H9 (cell line): ENCODE results near the gene SP2. TPM values are rescaled to one million over a fixed set of nuclear protein-coding genes. Genes with fewer than 3 reads are reported as not detected.

Experiments used
- DNase-seq: peaks from one replicate; pipeline ENCODE4 v3.0.0-alpha.2; 2017
- H2AFZ ChIP-seq: one replicate; pipeline ENCODE4 v1.6.1; 2013; ENCODE audit warnings: mild to moderate bottlenecking, low read length, control low read depth, moderate library complexity
- H2AK5ac ChIP-seq: 2 replicates; pipeline ENCODE4 v1.6.1; 2013; ENCODE audit warnings: low read length, control low read depth, mixed read lengths; ENCODE audit not compliant: insufficient read length
- H2BK120ac ChIP-seq: one replicate; pipeline ENCODE4 v1.6.1; 2013; ENCODE audit warnings: low read depth, mild to moderate bottlenecking, low read length, control low read depth, inconsistent platforms; ENCODE audit not compliant: poor library complexity, severe bottlenecking
- H2BK12ac ChIP-seq: 2 replicates; pipeline ENCODE4 v1.6.1; 2013; ENCODE audit warnings: low read length, control low read depth, mixed read lengths, low read depth; ENCODE audit not compliant: insufficient read length
- H2BK15ac ChIP-seq: 2 replicates; pipeline ENCODE4 v1.6.1; 2013; ENCODE audit warnings: low read depth, low read length, control low read depth
- H2BK20ac ChIP-seq: one replicate; pipeline ENCODE4 v1.6.1; 2013; ENCODE audit warnings: low read depth, mild to moderate bottlenecking, low read length, control low read depth, inconsistent platforms; ENCODE audit not compliant: poor library complexity, severe bottlenecking
- H2BK5ac ChIP-seq: 2 replicates; pipeline ENCODE4 v1.6.1; 2013; ENCODE audit warnings: low read length, control low read depth, mixed read lengths; ENCODE audit not compliant: insufficient read length
- H3K14ac ChIP-seq: 2 replicates; pipeline ENCODE4 v1.6.1; 2013; ENCODE audit warnings: low read length, control low read depth; ENCODE audit not compliant: insufficient read depth
- H3K18ac ChIP-seq: 2 replicates; pipeline ENCODE4 v1.6.1; 2013; ENCODE audit warnings: low read depth, mild to moderate bottlenecking, mixed read lengths, low read length, control low read depth; ENCODE audit not compliant: insufficient read length
- H3K23ac ChIP-seq: 2 replicates; pipeline ENCODE4 v1.6.1; 2013; ENCODE audit warnings: low read length, control low read depth, mixed read lengths, low read depth; ENCODE audit not compliant: insufficient read length
- H3K23me2 ChIP-seq: 2 replicates; pipeline ENCODE4 v1.6.1; 2013; ENCODE audit warnings: low read depth, mild to moderate bottlenecking, mixed read lengths, low read length, control low read depth; ENCODE audit not compliant: insufficient read length, poor library complexity, severe bottlenecking
- H3K27ac ChIP-seq: 2 replicates; pipeline ENCODE4 v1.5.1; 2013; ENCODE audit warnings: low read length, control low read depth, mixed read lengths, low read depth; ENCODE audit not compliant: insufficient read length
- H3K27me3 ChIP-seq: 2 replicates; pipeline ENCODE4 v1.6.1; 2013; ENCODE audit warnings: low read length, control low read depth, inconsistent platforms; ENCODE audit not compliant: insufficient read depth
- H3K4ac ChIP-seq: 2 replicates; pipeline ENCODE4 v1.6.1; 2013; ENCODE audit warnings: low read depth, mild to moderate bottlenecking, control low read depth, inconsistent platforms, low read length, moderate library complexity
- H3K4me1 ChIP-seq: 2 replicates; pipeline ENCODE4 v1.6.1; 2013; ENCODE audit warnings: low read length, control low read depth, inconsistent platforms; ENCODE audit not compliant: insufficient read depth
- H3K4me2 ChIP-seq: 2 replicates; pipeline ENCODE4 v1.6.1; 2013; ENCODE audit warnings: low read length, control low read depth, mixed read lengths; ENCODE audit not compliant: insufficient read length, insufficient read depth
- H3K56ac ChIP-seq: 2 replicates; pipeline ENCODE4 v1.6.1; 2013; ENCODE audit warnings: low read depth, mild to moderate bottlenecking, mixed read lengths, low read length, control low read depth; ENCODE audit not compliant: insufficient read length
- H3K79me1 ChIP-seq: 2 replicates; pipeline ENCODE4 v1.6.1; 2013; ENCODE audit warnings: low read depth, mild to moderate bottlenecking, moderate library complexity, low read length, control low read depth, inconsistent platforms; ENCODE audit not compliant: insufficient read depth, poor library complexity, severe bottlenecking
- H3K79me2 ChIP-seq: 2 replicates; pipeline ENCODE4 v1.6.1; 2013; ENCODE audit warnings: low read length, control low read depth, inconsistent platforms; ENCODE audit not compliant: insufficient read depth
- H3K9ac ChIP-seq: 2 replicates; pipeline ENCODE4 v1.6.1; 2013; ENCODE audit warnings: low read length, control low read depth, mixed read lengths; ENCODE audit not compliant: insufficient read length; ENCODE audit errors: extremely low read depth
- H3K9me3 ChIP-seq: one replicate; pipeline ENCODE4 v1.6.1; 2013; ENCODE audit warnings: low read depth, low read length, inconsistent platforms; ENCODE audit not compliant: control insufficient read depth
- H3T11ph ChIP-seq: one replicate; pipeline ENCODE4 v1.6.1; 2013; ENCODE audit warnings: mild to moderate bottlenecking, low read length, control low read depth, inconsistent platforms
- H4K20me1 ChIP-seq: one replicate; pipeline ENCODE4 v1.6.1; 2013; ENCODE audit not compliant: control insufficient read depth, insufficient read length, insufficient read depth
- H4K5ac ChIP-seq: 2 replicates; pipeline ENCODE4 v1.6.1; 2013; ENCODE audit warnings: low read depth, mild to moderate bottlenecking, mixed read lengths, low read length, control low read depth; ENCODE audit not compliant: insufficient read length
- H4K8ac ChIP-seq: replicated peaks from 2 replicates; pipeline ENCODE4 v1.6.1; 2013; ENCODE audit warnings: low read length, control low read depth, mixed read lengths, low read depth; ENCODE audit not compliant: insufficient read length
- H4K91ac ChIP-seq: 2 replicates; pipeline ENCODE4 v1.6.1; 2013; ENCODE audit warnings: low read depth, mild to moderate bottlenecking, moderate library complexity, mixed read lengths, low read length, control low read depth; ENCODE audit not compliant: insufficient read length
- H3K27ac Mint-ChIP-seq, 3 experiments: 2 replicates in 2 of 3; 3 replicates in 1 of 3; pipeline ENCODE4 v1.8.0; 2020 to 2021; ENCODE audit warnings: mixed read lengths in 3 of 3, mild to moderate bottlenecking in 1 of 3, moderate library complexity in 1 of 3
- H3K27me3 Mint-ChIP-seq: 2 replicates; pipeline ENCODE4 v1.8.0; 2021; ENCODE audit warnings: low read depth, mild to moderate bottlenecking, moderate library complexity, mixed read lengths
- H3K36me3 Mint-ChIP-seq, 3 experiments: 2 replicates in 2 of 3; 3 replicates in 1 of 3; pipeline ENCODE4 v1.8.0; 2020 to 2021; ENCODE audit warnings: low read depth in 3 of 3, mixed read lengths in 3 of 3; ENCODE audit not compliant: insufficient read depth in 1 of 3
- H3K4me1 Mint-ChIP-seq, 2 experiments: 2 replicates each; pipeline ENCODE4 v1.8.0; 2020; ENCODE audit warnings: mixed read lengths in 2 of 2
- H3K4me3 Mint-ChIP-seq, 2 experiments: 2 replicates in 1 of 2; 3 replicates in 1 of 2; pipeline ENCODE4 v1.8.0; 2020 to 2021; ENCODE audit warnings: mild to moderate bottlenecking in 2 of 2, mixed read lengths in 2 of 2, moderate library complexity in 1 of 2
- H3K9me3 Mint-ChIP-seq, 2 experiments: 2 replicates in 1 of 2; 3 replicates in 1 of 2; pipeline ENCODE4 v1.8.0; 2020; ENCODE audit warnings: mild to moderate bottlenecking in 2 of 2, mixed read lengths in 2 of 2, moderate library complexity in 1 of 2
- CTCF ChIP-seq: fragments of 200-600 bp; sonication (generic); conservative IDR thresholded peaks from 3 replicates; pipeline ENCODE4 v1.8.0; 2021; ENCODE audit warnings: antibody characterized with exemption, mild to moderate bottlenecking
- WGBS: extraction: QIAGEN DNeasy Blood & Tissue Kit; methylation state at CpG from one replicate; pipeline ENCODE4 v1.1.7; 2013; ENCODE audit warnings: missing lambda C conversion rate, low lambda C conversion rate, mixed read lengths; ENCODE audit not compliant: insufficient read length; ENCODE audit errors: extremely low coverage; 5-methylcytosine and 5-hydroxymethylcytosine counted together
- total RNA-seq: library from RNA; stranded (reverse); gene quantifications from 2 replicates; pipeline ENCODE4 v1.2.1, GENCODE V29; 2021

SP2 gene
- total RNA-seq, 1 experiment from 2014 or later: 19.3 TPM

- H3K4me1 Mint-ChIP-seq: no peaks in the 10 kb centered on the region; a peak in 1 of 4 replicates
- Histone ChIP-seq H3K4ac (no peak overlapping the region), H2BK12ac (no peak overlapping the region), H2BK120ac (no peak overlapping the region), H2AFZ (no peak overlapping the region), H2AK5ac (no peak overlapping the region), H2BK5ac (no peak overlapping the region), H4K8ac (no peak overlapping the region), H3K56ac (no peak overlapping the region), H3K18ac (no peak overlapping the region), H2BK20ac (no peak overlapping the region), H3K4me1 (no peaks in the 10 kb centered on the region), H3K23me2 (no peaks in the 10 kb centered on the region), H3K79me2 (no peaks in the 10 kb centered on the region), H3K4me2 (no peak overlapping the region), H3K27ac (no peak overlapping the region), H3T11ph (no peak overlapping the region), H3K79me1 (no peaks in the 10 kb centered on the region), H4K91ac (no peak overlapping the region), H3K27me3 (no peaks in the 10 kb centered on the region), H4K5ac (no peak overlapping the region), H3K14ac (no peak overlapping the region), H3K9me3 (no peaks in the 10 kb centered on the region), H4K20me1 (no peaks in the 10 kb centered on the region), H3K9ac (no peak overlapping the region), H2BK15ac (no peak overlapping the region), H3K23ac (no peak overlapping the region)
- WGBS: no CpG with 5 or more reads among the region's 2 CpGs
- DNase-seq: no peak
- H3K27me3 Mint-ChIP-seq: no peaks in the 10 kb centered on the region
- H3K27ac Mint-ChIP-seq: no peak overlapping the region
- H3K36me3 Mint-ChIP-seq: peaks cover 0 to 22% (median 16%) of the 10 kb centered on the region in 3 experiments; a peak in 5 of 7 replicates
- no peaks in the 10 kb centered on the region for H3K9me3 Mint-ChIP-seq
- no peak for TF ChIP-seq CTCF
- H3K4me3 Mint-ChIP-seq: no peak overlapping the region
Measured at GRCh38 chr17:47913050-47913449, 17.0 kb downstream of the SP2 start.
